IPS DF 6.9 (cell line): Measurements from ENCODE around the gene ZNF738.
"Not testable (repeated sequence)": the region's sequence is repeated elsewhere in the genome, so short reads cannot be mapped to it uniquely, and the experiment has no call there.

Experiments used
- DNase-seq: peaks from one replicate; pipeline ENCODE4 v3.0.0-alpha.2; 2013; ENCODE audit warnings: low read depth, low spot score
- H3K27ac ChIP-seq: one replicate; pipeline ENCODE4 v1.5.1; 2013; ENCODE audit warnings: low read length, control low read depth
- H3K27me3 ChIP-seq: 2 replicates; pipeline ENCODE4 v1.6.1; 2013; ENCODE audit warnings: mild to moderate bottlenecking, low read length; ENCODE audit not compliant: control insufficient read depth, insufficient read depth
- H3K36me3 ChIP-seq: 2 replicates; pipeline ENCODE4 v1.6.1; 2013; ENCODE audit warnings: low read length; ENCODE audit not compliant: control insufficient read depth, insufficient read depth
- H3K4me1 ChIP-seq: 2 replicates; pipeline ENCODE4 v1.6.1; 2013; ENCODE audit warnings: low read length; ENCODE audit not compliant: control insufficient read depth, insufficient read depth
- H3K4me3 ChIP-seq: 2 replicates; pipeline ENCODE4 v1.5.1; 2013; ENCODE audit warnings: mild to moderate bottlenecking, low read length
- H3K9me3 ChIP-seq: 2 replicates; pipeline ENCODE4 v1.6.1; 2013; ENCODE audit warnings: low read length, inconsistent platforms; ENCODE audit not compliant: control insufficient read depth, insufficient read depth
- WGBS: extraction: QIAGEN DNeasy Blood & Tissue Kit; methylation state at CpG from one replicate; pipeline ENCODE4 v1.1.7; 2013; ENCODE audit warnings: mixed read lengths, missing lambda C conversion rate; ENCODE audit not compliant: insufficient read length, insufficient coverage; 5-methylcytosine and 5-hydroxymethylcytosine counted together

The ZNF738 gene

GRCh38 chr19:21358768-21359451, at the start of gene ZNF738:
Gene ZNF738 (plus strand): TSS chr19:21359000. CDS start chr19:21359141, 141 bp downstream.
- Histone ChIP-seq H3K4me3 (peak within 1 kb of the TSS; percentile 60), H3K36me3 (peaks cover 5% of the 10 kb centered on the region; the same call in 1 of the 2 replicates), H3K27me3 (no peaks in the 10 kb centered on the region), H3K27ac (no peak within 1 kb of the TSS), H3K4me1 (no peaks in the 10 kb centered on the region), H3K9me3 (no peaks in the 10 kb centered on the region)
- DNase-seq = peak; percentile 93
- no CpG with 5 or more reads among the region's 36 CpGs for WGBS

DNA sequence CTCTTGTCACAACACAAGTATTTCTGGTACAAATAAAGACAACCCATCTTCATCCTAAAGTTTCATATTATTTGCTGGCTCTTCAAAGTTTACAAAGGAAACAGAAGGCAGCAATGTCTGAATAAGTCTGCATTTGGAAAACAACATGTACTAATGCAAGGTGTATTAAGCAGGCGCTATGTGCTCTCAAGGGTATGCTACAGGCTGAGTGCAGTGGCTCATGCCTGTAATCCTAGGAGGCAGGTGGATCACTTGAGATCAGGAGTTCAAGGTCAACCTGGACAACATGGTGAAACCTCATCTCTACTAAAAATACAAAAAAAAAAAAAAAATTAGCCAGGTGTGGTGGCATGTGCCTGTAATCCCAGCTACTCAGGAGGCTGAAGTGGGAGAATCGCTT, 46.0 kb upstream of the ZNF738 start:
- not testable (repeated sequence) for DNase-seq, H3K27me3 ChIP-seq, H3K27ac ChIP-seq, H3K4me3 ChIP-seq, H3K4me1 ChIP-seq, H3K9me3 ChIP-seq, H3K36me3 ChIP-seq
- no CpG with 5 or more reads among the region's 2 CpGs for WGBS

- no peaks in the 10 kb centered on the region for H3K9me3 ChIP-seq
- no peaks in the 10 kb centered on the region for H3K27me3 ChIP-seq
- WGBS = no CpG with 5 or more reads among the region's 1 CpG
- no peak overlapping the region for H3K27ac ChIP-seq
- no peak for DNase-seq
- H3K4me1 ChIP-seq = peaks cover 2% of the 10 kb centered on the region; the same call in 1 of the 2 replicates
- H3K4me3 ChIP-seq = no peak overlapping the region
- H3K36me3 ChIP-seq = no peaks in the 10 kb centered on the region
Observed at GRCh38 chr19:21314676-21315075, 44.1 kb upstream of the ZNF738 start.

DNA sequence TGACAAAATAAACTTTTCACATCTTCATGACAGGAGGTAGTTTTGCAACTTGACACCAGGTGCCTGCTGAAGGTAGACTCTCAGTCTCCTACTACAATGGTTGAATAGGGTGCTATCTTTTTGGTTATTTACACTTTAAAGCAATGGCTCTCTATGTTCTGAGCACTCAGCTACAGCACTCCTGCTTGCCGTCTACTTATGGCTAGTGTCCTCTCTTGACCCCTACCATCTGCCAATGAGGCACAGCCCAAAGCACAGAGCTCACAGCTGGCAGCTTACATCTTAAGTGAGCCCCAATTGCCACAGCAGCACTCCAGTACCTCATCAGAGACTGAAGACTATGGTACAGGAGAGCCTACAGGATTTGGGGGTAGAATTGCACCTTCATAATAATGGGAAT, 41.0 kb upstream of the ZNF738 start:
- H3K4me3 ChIP-seq = no peak overlapping the region
- H3K36me3 ChIP-seq = no peaks in the 10 kb centered on the region
- WGBS = no CpG with 5 or more reads among the region's 1 CpG
- H3K27ac ChIP-seq = no peak overlapping the region
- no peaks in the 10 kb centered on the region for H3K27me3 ChIP-seq
- DNase-seq = no peak
- peaks cover 3% of the 10 kb centered on the region; the same call in 1 of the 2 replicates for H3K4me1 ChIP-seq
- H3K9me3 ChIP-seq = no peaks in the 10 kb centered on the region

GRCh38 chr19:21321134-21321533, 37.7 kb upstream of the ZNF738 start:
- DNase-seq = no peak
- Histone ChIP-seq H3K9me3 (no peaks in the 10 kb centered on the region), H3K27me3 (no peaks in the 10 kb centered on the region), H3K27ac (no peak overlapping the region), H3K36me3 (no peaks in the 10 kb centered on the region), H3K4me3 (no peak overlapping the region), H3K4me1 (peaks cover 3% of the 10 kb centered on the region; the same call in 1 of the 2 replicates)
- WGBS = no CpG with 5 or more reads among the region's 4 CpGs

GRCh38 chr19:21321996-21322395, 36.8 kb upstream of the ZNF738 start:
- Histone ChIP-seq H3K4me3 (no peak overlapping the region), H3K27me3 (no peaks in the 10 kb centered on the region), H3K4me1 (peaks cover 3% of the 10 kb centered on the region; the same call in 1 of the 2 replicates), H3K27ac (no peak overlapping the region), H3K36me3 (no peaks in the 10 kb centered on the region), H3K9me3 (no peaks in the 10 kb centered on the region)
- no CpG with 5 or more reads among the region's 4 CpGs for WGBS
- no peak for DNase-seq

DNA sequence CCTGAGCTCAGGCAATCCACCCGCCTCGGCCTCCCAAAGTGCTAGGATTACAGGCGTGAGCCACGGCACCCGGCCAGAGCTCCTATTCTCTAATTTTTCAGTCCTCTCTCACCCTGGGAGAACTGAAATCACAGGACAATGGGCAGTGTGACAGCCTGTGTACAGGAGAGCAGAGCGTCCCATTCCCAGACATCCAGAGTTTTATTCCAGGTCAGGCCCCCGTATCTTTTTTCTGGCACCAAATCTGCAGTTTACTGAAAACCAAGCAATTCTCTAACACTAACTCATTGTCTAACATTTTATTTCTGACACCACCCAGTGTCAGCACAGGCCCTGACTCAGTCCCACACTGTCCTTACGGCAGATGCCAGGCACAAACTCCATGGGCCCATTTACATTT, 36.3 kb upstream of the ZNF738 start:
- Histone ChIP-seq H3K36me3 (no peaks in the 10 kb centered on the region), H3K27ac (no peak overlapping the region), H3K9me3 (no peaks in the 10 kb centered on the region), H3K27me3 (no peaks in the 10 kb centered on the region), H3K4me3 (no peak overlapping the region), H3K4me1 (peaks cover 3% of the 10 kb centered on the region; the same call in 1 of the 2 replicates)
- no peak for DNase-seq
- no CpG with 5 or more reads among the region's 8 CpGs for WGBS

DNA sequence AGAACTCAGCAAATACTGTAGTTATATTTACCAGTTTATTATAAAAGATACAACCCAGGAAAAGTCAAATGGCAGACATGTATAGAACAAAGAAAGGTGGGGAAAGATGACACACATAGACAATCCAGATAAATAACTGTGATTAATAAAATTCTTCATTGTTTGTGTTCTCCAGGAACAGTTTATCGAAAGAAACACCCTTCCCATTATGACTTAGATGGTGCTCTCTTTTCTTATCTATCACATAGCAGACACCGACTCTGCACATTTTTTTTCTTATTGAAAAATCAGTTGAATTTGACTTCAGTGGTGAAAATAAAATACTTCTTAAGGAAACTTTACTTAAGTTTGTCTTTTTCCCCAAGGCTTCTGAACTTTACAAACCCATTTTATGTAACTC, 35.8 kb upstream of the ZNF738 start:
- no CpG with 5 or more reads among the region's 2 CpGs for WGBS

GRCh38 chr19:21326169-21326568, 32.6 kb upstream of the ZNF738 start:
- H3K4me3 ChIP-seq = no peak overlapping the region
- DNase-seq = no peak
- no peak overlapping the region for H3K27ac ChIP-seq
- H3K36me3 ChIP-seq = no peaks in the 10 kb centered on the region
- WGBS = no CpG with 5 or more reads among the region's 2 CpGs
- no peaks in the 10 kb centered on the region for H3K9me3 ChIP-seq
- 0 out of 2 replicates have a peak, but pooled peaks cover 1% of the 10 kb centered on the region for H3K4me1 ChIP-seq
- no peaks in the 10 kb centered on the region for H3K27me3 ChIP-seq

More for the DNA sequence above, 35.8 kb upstream of the ZNF738 start:
- no peak for DNase-seq
- Histone ChIP-seq H3K4me1 (peaks cover 2% of the 10 kb centered on the region; the same call in 1 of the 2 replicates), H3K4me3 (no peak overlapping the region), H3K36me3 (no peaks in the 10 kb centered on the region), H3K9me3 (no peaks in the 10 kb centered on the region), H3K27me3 (no peaks in the 10 kb centered on the region), H3K27ac (no peak overlapping the region)

GRCh38 chr19:21328406-21328805, 30.4 kb upstream of the ZNF738 start:
- Histone ChIP-seq H3K36me3 (no peaks in the 10 kb centered on the region), H3K27ac (no peak overlapping the region), H3K4me3 (peak overlapping the region; percentile 74; the same call in 1 of the 2 replicates), H3K4me1 (no peaks in the 10 kb centered on the region), H3K27me3 (no peaks in the 10 kb centered on the region), H3K9me3 (no peaks in the 10 kb centered on the region)
- WGBS = no CpG with 5 or more reads among the region's 6 CpGs
- DNase-seq = no peak
